Muscle of leg (tissue), 11 donors: ENCODE data around the gene TSPAN13. TPM values are rescaled to one million over a fixed set of nuclear protein-coding genes. Genes with fewer than 3 reads are reported as not detected.

Experiments used
- DNase-seq: peaks from one replicate; pipeline ENCODE4 v3.0.0; 2013
- H3K27ac ChIP-seq: one replicate; pipeline ENCODE4 v1.5.1; 2013; ENCODE audit warnings: mild to moderate bottlenecking, low read length, control low read depth
- H3K27me3 ChIP-seq: one replicate; pipeline ENCODE4 v1.6.1; 2013; ENCODE audit warnings: low read length; ENCODE audit not compliant: control insufficient read depth, insufficient read depth
- H3K36me3 ChIP-seq: one replicate; pipeline ENCODE4 v1.6.1; 2013; ENCODE audit warnings: low read length; ENCODE audit not compliant: control insufficient read depth, insufficient read depth
- H3K4me1 ChIP-seq: one replicate; pipeline ENCODE4 v1.6.1; 2013; ENCODE audit warnings: low read length; ENCODE audit not compliant: control insufficient read depth, insufficient read depth
- H3K4me3 ChIP-seq: one replicate; pipeline ENCODE4 v1.5.1; 2013; ENCODE audit warnings: low read length, control low read depth
- H3K9me3 ChIP-seq: replicated peaks from 2 replicates; pipeline ENCODE4 v1.6.1; 2013; ENCODE audit warnings: low read depth, low read length; ENCODE audit not compliant: control insufficient read depth
- WGBS: methylation state at CpG from one replicate; pipeline ENCODE4 v1.1.5; 2013; ENCODE audit warnings: missing lambda C conversion rate; ENCODE audit not compliant: insufficient coverage; 5-methylcytosine and 5-hydroxymethylcytosine counted together
- polyA plus RNA-seq, 8 donors: library from polyadenylated mRNA; unstranded; fragments of 120-200 nt; gene quantifications; one replicate each; pipeline versions ENCODE4 v1.2.1 to v1.2.3, GENCODE V29; 2013; ENCODE audit warnings: inconsistent platforms in 1 of 8, low replicate concordance in 1 of 8; ENCODE audit not compliant: insufficient read length in 8 of 8, insufficient read depth in 1 of 8
- total RNA-seq: library from RNA; stranded (reverse); fragments of 120-200 nt; gene quantifications from one replicate; pipeline ENCODE4 v1.2.4, GENCODE V29; 2013

The TSPAN13 gene
- total and polyA plus RNA-seq, 9 donors, result 31.6 to 85.3 (median 73.8) TPM

DNA sequence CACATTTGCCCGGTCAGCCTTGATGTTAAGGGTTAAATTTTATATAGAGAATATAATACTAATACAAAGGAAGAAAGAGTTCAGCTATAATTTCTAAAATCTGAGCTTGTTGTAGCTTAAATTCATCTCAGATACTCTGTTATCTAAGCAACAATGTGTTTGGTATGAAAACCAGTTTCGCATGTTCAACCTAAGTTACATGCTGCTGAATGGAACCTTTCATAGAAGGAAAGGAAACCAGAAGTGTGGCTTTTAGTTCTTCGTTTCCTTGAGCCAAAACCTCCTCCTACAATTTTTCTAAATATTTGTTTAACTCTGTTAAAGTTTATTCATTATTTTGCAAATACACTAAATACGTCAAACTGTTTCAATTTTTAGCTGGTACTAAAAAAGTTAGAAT, 32.7 kb downstream of the TSPAN13 start:
- H3K4me3 ChIP-seq, result no peak overlapping the region
- H3K27ac ChIP-seq, result no peak overlapping the region
- H3K9me3 ChIP-seq, result no peaks in the 10 kb centered on the region
- H3K36me3 ChIP-seq, result no peaks in the 10 kb centered on the region
- WGBS, result no CpG with 5 or more reads among the region's 4 CpGs
- DNase-seq, result no peak
- no peaks in the 10 kb centered on the region for H3K27me3 ChIP-seq
- H3K4me1 ChIP-seq, result peaks cover 2% of the 10 kb centered on the region

DNA sequence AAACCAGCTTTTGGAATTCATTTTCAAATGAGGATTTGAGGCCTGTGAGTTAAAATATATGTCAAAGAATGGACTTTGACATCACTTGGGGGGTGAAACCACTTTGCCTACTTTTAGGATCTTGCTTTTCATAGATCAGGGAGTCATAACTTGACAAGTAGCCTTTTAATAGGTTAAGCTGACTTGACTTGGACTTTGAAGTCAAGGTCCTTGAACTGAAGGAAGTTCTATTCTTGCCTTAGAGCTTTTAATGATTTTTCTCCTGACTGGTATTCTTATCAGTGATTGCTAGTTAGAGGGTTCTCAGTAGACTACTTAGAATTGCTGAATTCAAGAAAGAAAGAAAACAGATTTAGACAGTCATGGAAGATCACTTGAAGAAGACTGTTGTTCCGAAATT, 33.6 kb downstream of the TSPAN13 start:
- Histone ChIP-seq H3K36me3 (no peaks in the 10 kb centered on the region), H3K4me1 (peaks cover 2% of the 10 kb centered on the region), H3K27ac (no peak overlapping the region), H3K27me3 (no peaks in the 10 kb centered on the region), H3K4me3 (no peak overlapping the region), H3K9me3 (no peaks in the 10 kb centered on the region)
- no peak for DNase-seq
- no CpG with 5 or more reads among the region's 1 CpG for WGBS

DNA sequence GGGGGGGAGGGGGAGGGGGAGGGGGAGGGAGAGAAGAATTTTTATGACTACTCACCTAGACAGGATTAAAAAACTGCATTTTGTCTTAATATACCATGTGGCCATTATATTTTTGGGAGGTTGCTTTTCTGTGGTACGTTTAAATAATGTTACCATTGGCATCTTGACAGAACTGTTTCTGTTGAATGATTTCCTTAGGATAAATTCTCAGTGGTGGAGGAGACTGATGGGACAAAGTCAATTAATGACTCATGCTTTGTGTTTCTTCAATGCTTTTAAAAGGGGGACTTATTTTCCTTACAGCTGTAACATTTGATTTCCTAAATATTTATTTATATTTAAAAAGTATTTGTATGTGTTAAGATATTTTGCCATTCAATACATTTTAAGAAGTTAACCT, 37.5 kb downstream of the TSPAN13 start:
- no peaks in the 10 kb centered on the region for H3K9me3 ChIP-seq
- H3K4me3 ChIP-seq, result no peak overlapping the region
- no peaks in the 10 kb centered on the region for H3K27me3 ChIP-seq
- no peaks in the 10 kb centered on the region for H3K36me3 ChIP-seq
- peaks cover 6% of the 10 kb centered on the region for H3K4me1 ChIP-seq
- no peak for DNase-seq
- WGBS, result no CpG with 5 or more reads among the region's 1 CpG
- no peak overlapping the region for H3K27ac ChIP-seq

DNA sequence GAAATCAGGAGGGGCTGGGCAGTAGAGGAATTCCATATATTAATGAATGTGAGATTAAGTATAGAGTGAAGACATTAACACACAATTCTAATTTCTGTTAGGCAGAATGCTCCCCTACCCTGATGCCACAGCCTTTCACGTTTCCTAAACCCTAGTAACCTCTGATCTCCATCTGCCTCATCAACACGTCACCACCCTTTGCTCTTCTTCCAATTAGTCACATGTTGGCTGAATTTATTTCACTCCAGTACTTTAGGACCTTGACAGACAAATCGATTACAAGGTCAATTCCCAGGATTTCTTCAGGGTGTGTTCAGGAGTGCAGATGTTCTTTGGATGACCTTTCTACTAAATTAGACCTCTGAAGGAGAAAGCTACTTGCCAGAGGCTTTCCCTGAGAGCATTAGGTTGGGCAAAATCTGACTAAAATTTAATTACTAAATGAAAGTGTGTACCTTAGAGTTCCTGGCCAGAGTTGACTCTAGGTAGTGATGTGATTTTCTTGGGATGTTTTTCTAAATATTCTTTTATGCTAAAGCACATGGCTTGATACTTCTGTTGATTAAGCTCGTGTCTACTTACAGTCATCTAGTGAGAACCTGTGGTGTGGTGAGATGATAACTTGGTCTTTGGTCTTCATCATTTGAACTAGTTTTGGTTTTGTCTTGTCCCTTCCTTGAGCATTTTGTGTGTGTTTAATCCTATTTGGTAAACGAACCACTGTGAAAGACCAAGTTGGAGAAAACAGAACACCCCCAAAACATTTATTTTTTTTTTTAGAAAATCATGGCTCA, 38.5 kb downstream of the TSPAN13 start:
- 39% methylated on average over 2 of the region's 5 CpGs for WGBS
- no peak for DNase-seq
- Histone ChIP-seq H3K4me1 (peaks cover 6% of the 10 kb centered on the region), H3K27ac (no peak overlapping the region), H3K27me3 (no peaks in the 10 kb centered on the region), H3K9me3 (no peaks in the 10 kb centered on the region), H3K36me3 (no peaks in the 10 kb centered on the region), H3K4me3 (no peak overlapping the region)

DNA sequence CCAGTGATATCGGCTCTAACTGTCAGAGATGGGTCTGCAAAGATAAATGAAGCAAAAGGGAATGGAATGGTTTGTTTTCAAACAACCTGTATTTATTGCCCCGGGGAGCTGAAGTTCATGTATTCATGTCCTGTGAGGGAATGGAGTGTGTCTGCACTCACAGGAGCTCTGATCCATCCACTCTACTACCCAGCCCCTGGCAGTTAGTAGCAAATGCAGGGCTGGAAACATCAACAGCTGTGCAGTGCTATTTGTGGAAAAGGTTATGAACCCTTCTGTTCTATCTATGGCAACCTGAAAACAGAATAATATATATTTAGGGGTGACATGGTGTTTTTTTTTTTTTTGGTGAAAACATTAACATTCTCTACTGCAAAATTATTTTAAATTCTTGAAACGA, 41.4 kb downstream of the TSPAN13 start:
- no peaks in the 10 kb centered on the region for H3K27me3 ChIP-seq
- 57% methylated on average over 1 of the region's 3 CpGs for WGBS
- no peaks in the 10 kb centered on the region for H3K36me3 ChIP-seq
- H3K27ac ChIP-seq, result peak overlapping the region; percentile 16
- H3K4me3 ChIP-seq, result no peak overlapping the region
- peaks cover 6% of the 10 kb centered on the region for H3K4me1 ChIP-seq
- no peaks in the 10 kb centered on the region for H3K9me3 ChIP-seq
- peak; percentile 56 for DNase-seq

DNA sequence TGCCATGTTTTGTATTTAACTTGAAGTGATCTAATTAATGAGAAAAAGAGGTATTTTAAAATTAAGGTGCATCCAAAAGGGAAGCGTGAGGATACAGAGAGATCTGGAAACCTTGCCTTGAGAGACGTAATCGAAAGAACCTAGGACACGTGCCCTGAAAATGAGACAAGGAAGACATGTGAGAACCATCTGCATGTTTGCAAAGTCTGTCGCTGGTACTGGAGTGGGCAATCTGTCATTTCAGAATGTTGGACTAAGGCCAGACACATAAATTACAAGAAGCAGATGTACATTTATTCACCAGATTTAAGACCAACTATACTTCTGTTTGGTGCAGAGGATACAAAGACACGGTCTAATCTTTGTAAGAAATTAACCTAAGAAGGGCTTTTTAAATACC, 42.1 kb downstream of the TSPAN13 start:
- Histone ChIP-seq H3K36me3 (no peaks in the 10 kb centered on the region), H3K4me3 (no peak overlapping the region), H3K9me3 (no peaks in the 10 kb centered on the region), H3K27ac (no peak overlapping the region), H3K4me1 (peaks cover 6% of the 10 kb centered on the region), H3K27me3 (no peaks in the 10 kb centered on the region)
- peak; percentile 41 for DNase-seq
- WGBS, result 54% methylated on average over 4 of the region's 6 CpGs

DNA sequence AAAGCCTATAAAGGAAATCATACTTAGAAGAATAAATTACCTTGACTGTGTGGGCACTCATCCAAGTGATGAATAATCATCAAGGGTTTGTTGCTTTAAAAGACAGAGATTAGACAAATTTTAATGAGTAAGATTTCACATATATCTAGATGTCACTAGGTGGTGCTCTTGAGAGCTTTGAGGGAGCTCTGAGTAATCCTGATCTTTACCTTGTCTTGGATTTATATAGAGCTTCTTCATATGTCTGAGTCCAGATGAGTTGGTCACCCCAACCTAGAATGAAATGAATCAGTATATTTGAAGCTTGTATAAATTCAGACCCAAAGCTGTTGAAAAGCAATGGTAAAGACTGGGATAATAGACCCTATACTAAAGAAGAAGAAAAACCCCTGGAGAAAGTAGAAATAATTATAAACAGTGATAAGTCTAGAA, 47.6 kb downstream of the TSPAN13 start:
- no peaks in the 10 kb centered on the region for H3K4me1 ChIP-seq
- peak; percentile 48 for DNase-seq
- no peak overlapping the region for H3K27ac ChIP-seq
- no peak overlapping the region for H3K4me3 ChIP-seq
- no peaks in the 10 kb centered on the region for H3K36me3 ChIP-seq
- H3K27me3 ChIP-seq, result no peaks in the 10 kb centered on the region
- H3K9me3 ChIP-seq, result no peaks in the 10 kb centered on the region

DNA sequence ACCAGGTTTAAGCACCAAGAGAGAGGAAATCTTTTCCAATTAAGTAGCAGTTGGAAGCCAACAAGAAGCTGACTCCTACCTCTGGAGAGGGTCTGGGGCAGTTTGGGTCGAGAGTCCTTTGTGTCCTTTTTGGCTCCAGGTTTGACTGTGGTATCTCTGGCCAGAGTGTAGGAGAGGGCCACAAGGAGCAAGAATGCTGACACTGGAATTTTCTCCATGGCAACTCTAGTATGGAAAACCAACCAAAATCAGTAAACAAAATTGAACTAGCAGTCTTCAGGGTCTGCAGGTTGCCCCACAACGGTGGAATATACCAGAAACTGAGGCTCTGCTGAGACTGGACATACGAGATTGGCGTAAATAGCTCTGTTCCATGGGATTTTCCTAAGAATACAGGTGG, 48.0 kb downstream of the TSPAN13 start:
- WGBS, result no CpG with 5 or more reads among the region's 4 CpGs
- no peak overlapping the region for H3K27ac ChIP-seq
- H3K27me3 ChIP-seq, result no peaks in the 10 kb centered on the region
- H3K36me3 ChIP-seq, result no peaks in the 10 kb centered on the region
- H3K9me3 ChIP-seq, result no peaks in the 10 kb centered on the region
- H3K4me3 ChIP-seq, result no peak overlapping the region
- no peak for DNase-seq
- H3K4me1 ChIP-seq, result no peaks in the 10 kb centered on the region

DNA sequence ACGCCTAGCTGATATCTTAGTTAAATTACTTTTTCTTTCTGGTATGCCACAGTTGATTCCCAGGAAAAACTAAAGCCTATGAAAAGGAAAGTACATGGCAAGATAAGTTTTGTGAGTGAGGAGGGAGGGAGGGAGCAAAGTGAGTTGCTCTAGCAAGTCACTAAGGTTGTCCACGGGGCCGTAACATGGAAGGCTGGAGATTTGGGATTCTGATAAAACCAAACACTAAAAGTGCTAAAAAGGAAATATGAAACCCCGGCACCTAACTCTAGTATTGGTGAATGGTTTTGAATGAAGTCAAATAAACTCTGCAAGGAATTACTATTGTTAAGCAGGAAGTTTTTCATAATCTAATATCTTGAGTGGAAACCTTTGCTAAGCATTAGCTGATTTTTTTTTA, 49.6 kb downstream of the TSPAN13 start:
- WGBS, result no CpG with 5 or more reads among the region's 4 CpGs
- no peak for DNase-seq
- no peak overlapping the region for H3K4me3 ChIP-seq
- H3K27me3 ChIP-seq, result no peaks in the 10 kb centered on the region
- H3K9me3 ChIP-seq, result no peaks in the 10 kb centered on the region
- H3K4me1 ChIP-seq, result no peaks in the 10 kb centered on the region
- no peaks in the 10 kb centered on the region for H3K36me3 ChIP-seq
- no peak overlapping the region for H3K27ac ChIP-seq

DNA sequence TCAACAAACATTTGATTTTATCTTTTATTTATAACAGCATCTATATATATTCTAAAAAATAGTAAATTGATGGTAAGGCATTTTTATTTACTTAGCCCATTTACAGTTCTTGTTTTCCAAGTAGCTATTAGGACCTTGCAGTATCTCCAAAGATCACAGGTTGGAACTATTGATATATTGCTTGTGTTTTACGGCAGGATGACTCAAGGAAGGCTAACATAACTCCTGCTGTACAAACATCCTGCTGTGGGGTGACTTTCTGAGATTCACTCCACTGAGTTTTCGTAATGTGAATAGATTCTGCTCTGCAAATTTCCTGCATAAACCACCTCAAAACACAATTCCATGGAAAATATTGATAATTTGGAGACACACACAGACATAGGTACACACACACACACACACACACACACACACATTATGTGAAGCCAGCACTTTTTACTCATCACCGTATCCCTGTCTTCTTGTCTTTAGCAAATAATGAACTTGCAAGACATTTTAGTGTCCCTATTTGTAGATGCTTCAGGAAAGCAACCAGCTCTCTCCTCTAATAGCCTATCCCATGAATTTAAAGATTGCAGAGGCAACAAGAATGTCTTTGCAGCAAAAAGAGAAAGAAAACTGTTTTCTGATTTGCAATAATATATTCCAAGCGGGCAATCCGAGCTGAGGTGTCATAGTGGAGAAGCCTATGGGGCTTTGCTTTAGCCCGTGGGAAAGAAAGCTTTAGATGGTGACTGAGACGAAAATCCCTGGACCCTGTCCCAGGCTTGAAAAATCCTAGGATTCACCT, 50.5 kb downstream of the TSPAN13 start:
- H3K27me3 ChIP-seq, result no peaks in the 10 kb centered on the region
- no peak overlapping the region for H3K27ac ChIP-seq
- no peak overlapping the region for H3K4me3 ChIP-seq
- WGBS, result 74% methylated on average over 3 of the region's 7 CpGs
- H3K4me1 ChIP-seq, result no peaks in the 10 kb centered on the region
- no peak for DNase-seq
- no peaks in the 10 kb centered on the region for H3K9me3 ChIP-seq
- H3K36me3 ChIP-seq, result no peaks in the 10 kb centered on the region
